ENCODE measurements around the gene MMP27.

Gene MMP27

GRCh38 chr11:102695201-102695600, 10.4 kb downstream of the MMP27 start:
- DNase-seq = no peak

- no peak for DNase-seq
These were observed 19.8 kb downstream of the MMP27 start for GRCh38 chr11:102685754-102686153.

- DNase-seq = no peak
These were observed 20.2 kb downstream of the MMP27 start for GRCh38 chr11:102685338-102685737.

GRCh38 chr11:102683277-102683676, 22.3 kb downstream of the MMP27 start:
- no peak for DNase-seq

- peak; percentile 48 for DNase-seq
These were observed 24.6 kb downstream of the MMP27 start for GRCh38 chr11:102680945-102681344.

GRCh38 chr11:102678022-102678421, 27.5 kb downstream of the MMP27 start:
- no peak for DNase-seq

- no peak for DNase-seq
These were observed 29.5 kb downstream of the MMP27 start for GRCh38 chr11:102676084-102676483.

GRCh38 chr11:102669664-102670063, 35.9 kb downstream of the MMP27 start:
- DNase-seq = no peak

- DNase-seq = peak; percentile 54
These were observed 39.1 kb downstream of the MMP27 start for GRCh38 chr11:102666331-102666957.

- DNase-seq = no peak
These were observed 41.4 kb downstream of the MMP27 start for GRCh38 chr11:102664001-102664752.

GRCh38 chr11:102662607-102663006, 43.0 kb downstream of the MMP27 start:
- DNase-seq = no peak

GRCh38 chr11:102661040-102661439, 44.5 kb downstream of the MMP27 start:
- no peak for DNase-seq

- no peak for DNase-seq
These were observed 49.0 kb downstream of the MMP27 start for GRCh38 chr11:102656528-102656927.

GRCh38 chr11:102655547-102655946, 50.0 kb downstream of the MMP27 start:
- DNase-seq = no peak

- DNase-seq = no peak
These were observed 50.8 kb downstream of the MMP27 start for GRCh38 chr11:102654761-102655160.

GRCh38 chr11:102653744-102654291, 51.8 kb downstream of the MMP27 start:
- DNase-seq = peak; percentile 36

- no peak for DNase-seq
These were observed 58.1 kb downstream of the MMP27 start for GRCh38 chr11:102647430-102647829.

- no peak for DNase-seq
These were observed 61.6 kb downstream of the MMP27 start for GRCh38 chr11:102643941-102644340.

All from HCEC 1CT (cell line).